COLO668 (cell line): ENCODE results near the gene EAF2.

Experiments
- DNase-seq: peaks from one replicate; lab custom pipeline; 2025; ENCODE audit not compliant: unreplicated experiment; lab: John Stamatoyannopoulos, UW

EAF2 gene

DNA sequence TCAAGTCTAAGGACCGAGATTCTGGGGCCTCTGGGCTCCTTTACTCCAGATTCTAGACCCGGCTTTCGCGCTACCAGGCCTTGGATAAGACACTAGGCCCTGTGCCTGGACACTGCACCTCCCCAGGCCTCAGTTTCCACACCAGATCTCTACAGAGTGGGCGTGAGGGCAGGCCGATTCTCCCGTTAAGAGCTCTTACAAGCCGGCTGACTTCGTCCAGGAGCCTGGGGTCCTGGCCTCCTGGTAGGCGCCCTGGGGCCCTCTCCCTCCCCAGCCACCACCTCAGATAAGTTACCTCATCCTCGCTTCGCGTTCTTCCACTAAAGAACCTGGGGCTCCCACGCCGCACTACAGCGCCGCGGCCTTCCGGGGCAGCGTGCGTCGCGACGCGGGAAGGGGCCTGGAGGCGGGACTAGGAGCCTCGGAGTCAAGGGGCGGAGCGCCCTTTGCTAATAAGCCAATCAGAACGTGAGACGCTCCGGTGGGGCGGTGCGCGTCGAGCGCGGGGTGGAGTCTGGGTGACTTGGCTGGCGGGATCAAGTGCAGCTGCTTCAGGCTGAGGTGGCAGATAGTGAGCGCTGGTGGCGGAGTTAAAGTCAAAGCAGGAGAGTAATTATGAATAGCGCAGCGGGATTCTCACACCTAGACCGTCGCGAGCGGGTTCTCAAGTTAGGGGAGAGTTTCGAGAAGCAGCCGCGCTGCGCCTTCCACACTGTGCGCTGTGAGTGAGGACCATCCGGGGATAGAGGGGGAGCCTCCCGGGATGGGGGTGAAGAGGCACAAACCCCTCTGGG, at the start of gene EAF2, which contains the start of gene IQCB1:
TSS of gene EAF2 (plus strand) at position 539 of the 794 bp plus-strand sequence. CDS start at position 616, 77 bp downstream.
TSS of gene IQCB1 (minus strand) at position 390 of the 794 bp plus-strand sequence. CDS start 6,100 bp downstream, outside the sequence.
- peak; percentile 93 for DNase-seq

DNA sequence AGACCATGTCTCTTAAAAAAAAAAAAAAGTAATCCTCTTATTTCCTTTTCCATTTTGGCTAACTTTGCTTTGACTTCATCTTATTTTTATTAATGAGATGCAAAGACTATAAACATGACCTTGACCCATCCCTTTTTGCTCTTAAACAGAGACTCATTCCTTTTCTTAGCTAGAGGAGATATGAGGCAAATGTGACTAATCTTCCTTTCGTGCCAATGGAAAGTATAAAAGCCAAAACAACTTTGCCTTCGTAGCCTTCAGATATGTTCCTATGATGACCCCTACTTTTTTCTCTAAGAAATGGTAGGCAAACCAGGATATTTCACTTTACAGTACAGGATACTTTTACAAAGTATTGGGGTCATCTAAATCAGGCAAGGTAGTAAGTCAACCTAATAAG, 48.5 kb upstream of the EAF2 start:
- no peak for DNase-seq

DNA sequence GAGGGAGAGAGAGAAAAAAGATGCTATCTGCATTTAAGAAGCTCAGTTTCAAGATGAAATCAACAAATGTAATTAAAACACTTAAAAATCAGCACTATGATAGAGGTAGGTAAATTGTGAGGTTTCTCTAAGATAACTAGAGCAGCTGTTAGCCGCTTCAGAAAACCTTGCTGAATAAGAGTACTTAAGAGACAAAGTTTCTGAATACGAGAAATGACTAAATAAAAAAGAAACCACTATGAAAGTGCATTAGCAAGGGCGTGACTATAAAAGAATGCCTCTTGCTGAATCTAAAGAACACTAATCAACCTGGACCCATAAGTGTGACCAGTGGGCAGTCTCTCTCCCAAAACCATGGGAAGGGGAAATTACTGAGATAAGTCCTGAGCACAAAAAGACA, 41.9 kb upstream of the EAF2 start:
- DNase-seq: no peak

DNA sequence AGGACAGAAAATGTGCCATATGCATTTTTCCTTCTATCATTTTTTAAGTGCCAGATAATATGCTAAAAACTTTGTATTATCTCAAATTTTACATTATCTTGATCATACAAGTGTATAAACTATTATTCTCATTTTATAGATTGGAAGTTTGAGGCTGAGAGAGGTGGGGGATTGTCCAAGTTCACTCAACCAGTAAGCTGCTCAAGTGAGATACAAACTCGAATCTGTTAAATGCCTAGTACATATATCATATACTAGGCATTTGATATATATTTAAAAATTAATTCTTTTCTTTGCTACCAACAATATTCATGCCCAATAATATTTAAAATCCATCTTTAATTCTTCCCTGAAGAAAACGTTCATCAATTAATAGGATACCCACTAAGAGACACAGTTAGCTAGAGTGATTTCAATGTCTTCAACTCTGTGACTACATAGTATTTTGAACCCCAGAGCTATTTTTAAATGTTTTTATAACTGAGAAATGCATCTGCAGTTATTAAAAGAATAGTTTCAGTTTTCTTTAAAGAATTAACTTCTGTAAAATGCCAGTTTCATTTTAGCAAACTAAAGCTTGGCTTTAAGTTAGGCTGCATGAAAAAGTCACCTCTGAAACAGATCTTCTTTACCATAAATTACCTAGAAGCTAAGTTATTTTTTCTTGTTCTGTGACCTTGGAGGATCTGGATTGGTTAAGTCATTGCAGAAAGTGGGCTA, 40.6 kb upstream of the EAF2 start:
- no peak for DNase-seq

DNA sequence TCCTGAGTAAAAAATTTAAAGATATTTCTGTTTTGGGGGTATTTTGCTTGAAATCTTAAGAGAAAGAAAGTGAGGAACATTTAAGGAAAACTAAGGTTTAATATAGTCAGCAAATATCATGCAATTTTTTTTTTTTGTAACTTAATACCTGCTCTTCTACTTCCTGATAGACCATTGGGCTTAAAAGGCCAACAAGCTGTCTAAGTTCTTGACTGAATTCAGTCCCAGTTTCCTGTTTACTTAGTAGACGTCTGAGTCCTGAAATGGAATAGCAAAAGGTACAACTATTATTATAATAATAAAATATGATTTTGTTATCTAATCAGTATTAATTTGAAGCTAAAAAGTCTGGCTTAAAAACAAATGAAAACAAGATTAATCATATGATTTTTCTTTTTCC, 38.0 kb upstream of the EAF2 start:
- DNase-seq: no peak

DNA sequence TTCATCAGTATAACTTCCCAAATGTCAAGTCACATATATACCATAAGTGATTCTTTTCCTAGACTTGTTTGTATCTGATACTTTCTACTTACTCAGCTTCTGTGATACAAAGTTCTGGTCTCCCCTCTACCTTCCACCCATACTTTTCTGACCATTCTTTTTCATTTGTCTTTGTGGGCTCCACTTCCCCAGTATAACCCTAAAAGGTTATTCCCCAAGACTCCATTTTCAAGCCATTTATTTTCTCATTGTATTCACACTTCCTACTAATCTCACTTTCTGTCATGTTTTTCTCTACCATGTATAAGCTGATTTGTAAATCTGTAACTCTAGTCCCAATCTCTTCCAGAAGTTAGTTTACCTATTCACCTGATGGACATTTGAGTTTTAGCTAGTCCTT, 34.1 kb upstream of the EAF2 start:
- DNase-seq: no peak

DNA sequence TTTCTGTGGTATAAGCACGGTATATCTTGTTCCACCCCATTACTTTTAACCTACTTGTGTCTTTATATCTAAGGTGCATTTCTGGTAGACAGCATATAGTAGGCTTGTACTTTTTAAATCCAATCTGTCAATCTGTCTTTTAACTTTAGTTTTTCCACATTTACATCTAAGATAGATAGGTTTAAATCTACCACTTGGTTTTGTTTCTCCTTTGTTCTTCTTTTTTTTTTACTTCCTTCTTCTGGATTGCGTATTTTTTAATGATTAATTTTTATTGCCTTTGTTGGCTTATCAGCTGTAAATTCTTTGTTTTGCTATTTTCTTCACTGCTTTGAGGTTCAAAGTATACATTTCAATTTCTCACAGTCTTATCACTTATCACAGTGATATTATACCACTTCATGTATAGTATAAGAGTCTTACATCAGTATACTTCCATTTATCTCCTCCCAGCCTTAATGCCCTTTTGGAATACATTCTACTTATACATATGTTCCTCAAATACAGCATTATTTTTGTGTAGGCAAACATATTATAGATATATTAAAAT, 31.2 kb upstream of the EAF2 start:
- no peak for DNase-seq

DNA sequence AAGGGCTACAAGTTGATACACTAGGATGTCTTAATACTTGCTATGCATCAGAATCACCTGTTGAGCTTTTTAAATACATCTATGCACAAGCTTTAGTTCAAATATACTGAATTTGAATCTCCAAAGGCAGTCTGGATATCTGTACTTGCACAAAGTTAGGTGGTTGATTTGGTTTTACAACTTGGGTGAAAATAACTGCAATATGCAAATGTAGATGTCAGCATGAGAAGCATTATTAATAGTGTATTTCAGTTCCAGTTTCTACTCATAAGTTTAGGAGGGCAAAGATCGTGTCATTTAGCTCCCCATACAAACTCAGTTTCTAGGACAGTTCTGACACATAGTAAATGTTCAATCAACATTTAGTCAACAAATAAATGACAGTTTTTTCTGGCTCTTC, 25.8 kb upstream of the EAF2 start:
- no peak for DNase-seq

DNA sequence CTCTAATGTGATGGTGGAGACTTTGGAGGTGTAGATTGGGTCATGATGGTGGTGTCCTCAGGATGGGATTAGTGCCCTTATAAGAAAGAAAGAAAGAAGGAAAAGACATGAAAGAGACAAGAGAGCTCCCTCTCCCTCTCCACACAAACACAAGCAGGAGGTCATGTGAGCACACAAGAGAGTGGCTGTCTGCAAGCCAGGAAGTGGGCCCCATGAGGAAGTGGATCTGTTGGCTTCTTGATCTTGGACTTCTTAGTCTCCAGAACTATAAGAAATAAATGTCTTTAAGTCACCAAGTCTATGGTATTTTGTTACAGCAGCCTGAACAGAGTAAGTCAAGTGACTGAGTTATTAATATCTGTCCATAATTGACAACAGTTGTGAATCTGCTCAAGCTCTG, 17.3 kb upstream of the EAF2 start:
- DNase-seq: no peak

DNA sequence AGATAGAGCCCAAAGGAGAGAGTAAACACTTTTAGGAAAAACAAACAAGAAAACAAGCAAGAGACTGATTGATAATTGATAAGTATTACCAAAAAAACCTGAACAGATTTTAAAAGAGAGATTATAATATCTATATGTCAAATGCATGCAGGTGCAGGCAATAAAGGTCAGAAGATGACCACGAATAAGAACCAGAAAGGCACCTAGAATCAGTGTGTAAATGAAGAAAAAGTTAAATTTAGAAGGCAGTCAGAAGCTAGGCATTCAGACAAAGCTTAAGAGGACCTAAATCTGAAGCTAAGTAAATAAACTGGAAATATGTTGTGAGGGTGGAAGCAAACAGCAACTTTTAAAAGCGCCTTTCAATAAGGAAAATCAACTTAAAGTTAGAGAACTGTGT, 16.4 kb upstream of the EAF2 start:
- no peak for DNase-seq

DNA sequence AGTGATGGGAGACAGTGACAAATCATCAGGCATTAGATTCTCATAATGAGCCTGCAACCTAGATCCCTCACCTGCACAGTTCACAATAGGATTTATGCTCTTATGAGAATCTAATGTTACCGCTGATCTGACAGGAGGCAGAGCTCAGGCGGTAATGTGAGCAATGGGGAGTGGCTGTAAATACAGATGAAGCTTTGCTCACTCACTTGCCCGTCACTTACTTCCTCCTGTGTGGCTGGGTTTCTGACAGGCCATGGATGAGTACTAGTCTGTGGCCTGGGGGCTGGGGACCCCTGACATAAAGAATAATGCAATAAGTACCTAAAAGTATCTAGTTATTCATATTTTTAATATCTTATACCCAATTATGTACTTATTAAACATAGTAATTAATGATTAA, 15.8 kb upstream of the EAF2 start:
- peak; percentile 1 for DNase-seq

DNA sequence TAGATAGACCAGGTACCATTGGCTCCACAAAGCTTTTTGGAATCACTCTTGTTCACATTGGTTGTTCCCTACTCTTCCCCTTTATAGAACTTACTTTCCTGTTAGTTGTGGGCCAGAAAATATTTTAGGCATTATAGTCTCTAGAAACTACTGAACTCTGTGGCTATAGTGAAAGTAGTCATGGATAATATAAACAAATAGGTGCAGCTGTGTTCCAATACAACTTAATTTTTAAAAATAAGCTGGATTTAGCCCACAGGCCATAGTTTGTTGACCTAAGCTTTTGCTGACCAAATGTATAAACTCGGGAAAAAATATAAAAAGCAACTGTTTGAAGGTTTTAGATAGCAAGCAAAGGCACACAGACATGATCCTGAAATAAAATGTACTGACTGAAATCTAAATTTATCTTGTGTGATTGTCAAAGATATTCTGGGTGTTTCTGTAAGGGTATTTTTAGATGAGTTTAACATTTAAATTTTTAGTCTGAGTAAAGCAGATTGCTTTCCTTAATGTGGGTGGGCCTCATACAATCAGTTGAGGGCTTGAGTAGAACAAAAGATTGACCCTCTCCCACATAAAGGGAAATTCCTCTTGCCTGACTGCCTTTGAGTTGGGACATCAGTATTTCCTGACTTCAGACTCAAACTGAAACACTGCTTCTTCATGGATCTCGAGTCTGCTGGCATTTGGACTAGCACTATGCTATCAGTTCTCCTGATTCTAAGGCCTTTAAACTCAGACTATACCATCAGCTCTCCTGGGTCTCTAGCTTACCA, 13.4 kb upstream of the EAF2 start:
- no peak for DNase-seq

DNA sequence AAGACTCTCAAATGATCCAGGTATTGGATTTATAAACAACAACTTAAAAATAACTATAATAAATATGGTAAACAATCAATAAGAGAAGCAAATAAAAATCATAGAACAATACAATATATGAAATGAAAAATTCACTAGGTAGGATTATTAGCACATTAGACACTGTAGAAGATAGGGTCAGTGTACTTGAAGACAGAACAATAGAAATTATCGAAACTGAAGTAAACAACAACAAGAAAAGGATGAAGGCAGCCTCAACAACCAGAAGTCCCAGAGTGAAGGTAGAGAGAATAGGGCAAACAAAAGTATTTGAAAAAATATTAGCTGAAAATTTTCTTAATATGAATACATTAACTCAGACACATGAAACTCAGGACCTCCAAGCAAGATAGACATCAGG, 12.0 kb upstream of the EAF2 start:
- DNase-seq: no peak

DNA sequence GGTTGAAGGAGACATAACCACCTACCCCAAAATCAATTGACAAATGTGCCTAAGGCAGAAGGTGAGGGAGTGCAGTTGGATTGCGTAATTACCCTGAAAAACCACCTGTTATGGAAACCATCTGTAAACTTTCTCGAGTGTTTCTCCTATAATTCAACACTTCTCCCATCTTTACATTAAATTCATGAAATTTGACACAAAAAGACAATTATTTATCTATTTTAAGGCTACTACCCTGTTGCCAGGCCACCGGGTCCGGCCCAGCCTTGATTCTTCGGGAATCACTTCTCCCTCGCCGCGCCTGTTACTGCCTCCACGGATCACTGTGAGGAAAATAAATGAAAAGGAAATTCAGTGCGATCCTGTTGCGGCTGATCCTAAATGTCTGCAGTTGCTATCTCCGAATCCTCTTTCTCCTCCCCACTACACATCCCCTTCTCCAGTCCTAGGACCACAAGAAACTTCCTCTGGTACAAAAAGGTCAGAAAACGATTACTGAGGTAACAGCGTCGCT, 795 bp upstream of the EAF2 start:
- peak; percentile 13 for DNase-seq

DNA sequence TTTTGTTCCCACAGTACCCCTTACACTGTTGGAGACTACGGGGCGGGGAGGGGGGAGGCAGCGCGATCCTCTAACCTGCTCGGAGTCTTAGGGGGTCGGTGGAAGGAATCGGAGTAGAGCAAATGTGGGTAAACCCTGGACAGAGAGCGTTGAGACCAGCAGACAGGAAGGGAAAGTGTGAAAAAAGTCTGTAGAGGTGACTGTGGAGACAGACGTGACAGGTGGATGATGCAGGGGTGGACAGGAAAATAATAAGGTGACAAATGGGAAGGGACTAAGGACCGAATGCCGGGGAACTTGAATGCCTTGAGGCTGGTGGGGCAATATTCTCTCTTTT, 424 bp downstream of the EAF2 start:
- DNase-seq: peak; percentile 18

DNA sequence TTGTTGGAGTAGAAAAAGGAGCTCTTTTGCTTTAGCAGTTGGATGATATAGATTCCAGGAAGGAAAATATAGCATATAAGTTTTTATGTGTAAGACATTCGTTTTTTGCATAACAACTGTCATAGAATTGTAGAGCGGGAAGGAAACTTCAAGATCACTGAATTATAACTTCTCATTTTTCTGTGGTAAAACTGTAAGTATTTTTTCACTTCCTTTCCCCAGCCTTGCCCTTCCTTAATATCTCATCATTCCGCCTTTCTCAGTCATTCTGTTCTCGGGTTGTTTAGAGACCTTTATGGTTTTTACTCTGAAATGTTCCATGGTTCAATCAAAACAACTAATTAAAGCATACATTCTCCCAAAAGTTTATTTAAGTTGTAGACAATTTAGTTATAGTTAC, 1.1 kb downstream of the EAF2 start:
- no peak for DNase-seq

DNA sequence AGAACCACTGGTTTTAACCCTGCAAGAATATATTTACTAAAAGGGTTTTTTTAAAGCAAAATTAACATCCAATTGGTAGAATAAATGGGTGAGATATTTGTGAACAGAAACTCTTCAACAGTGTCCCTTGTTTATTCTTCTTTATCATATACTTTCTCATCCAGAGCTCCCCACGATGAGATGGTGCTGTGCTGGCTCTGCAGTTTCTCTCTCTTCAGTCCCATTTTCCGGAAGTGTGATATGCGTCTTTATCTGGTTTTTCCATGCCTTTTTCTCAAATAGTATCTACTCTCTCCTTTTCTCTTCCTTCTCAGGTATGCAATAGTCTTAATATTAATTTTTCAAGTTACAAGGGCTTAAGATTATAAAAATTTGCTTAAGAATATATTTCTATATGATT, 1.5 kb downstream of the EAF2 start:
- no peak for DNase-seq

DNA sequence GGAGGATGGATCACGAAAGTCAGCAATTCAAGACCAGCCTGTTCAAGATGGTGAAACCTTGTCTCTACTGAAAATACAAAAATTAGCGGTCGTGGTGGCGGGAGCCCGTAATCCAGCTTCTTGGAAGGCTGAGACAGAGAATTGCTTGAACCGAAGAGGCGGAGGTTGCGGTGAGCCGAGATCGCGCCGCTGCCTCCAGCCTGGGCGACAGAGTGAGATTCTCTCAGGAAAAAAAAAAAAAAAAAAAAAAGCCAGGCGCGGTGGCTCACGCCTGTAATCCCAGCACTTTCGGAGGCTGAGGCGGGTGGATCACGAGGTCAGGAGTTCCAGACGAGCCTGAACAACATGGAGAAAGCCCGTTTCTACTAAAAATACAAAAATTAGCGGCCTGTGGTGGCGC, 5.0 kb downstream of the EAF2 start:
- no peak for DNase-seq

DNA sequence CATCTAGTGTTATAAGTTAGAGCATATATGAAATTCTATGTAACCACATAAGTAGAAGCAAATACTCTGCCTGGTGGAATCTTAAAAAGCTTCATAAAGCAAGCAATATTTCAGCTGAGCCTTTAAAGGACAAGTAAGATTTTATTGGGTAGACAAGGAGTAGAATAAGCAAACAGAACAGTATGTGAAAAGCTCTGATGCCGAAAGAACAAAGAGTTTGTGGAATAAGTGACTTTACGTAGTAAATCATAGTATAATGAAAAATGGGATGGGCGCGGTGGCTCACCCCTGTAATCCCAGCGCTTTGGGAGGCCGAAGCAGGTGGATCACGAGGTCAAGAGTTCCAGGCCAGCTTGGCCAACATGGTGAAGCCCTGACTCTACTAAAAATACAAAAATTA, 9.9 kb downstream of the EAF2 start:
- DNase-seq: no peak

DNA sequence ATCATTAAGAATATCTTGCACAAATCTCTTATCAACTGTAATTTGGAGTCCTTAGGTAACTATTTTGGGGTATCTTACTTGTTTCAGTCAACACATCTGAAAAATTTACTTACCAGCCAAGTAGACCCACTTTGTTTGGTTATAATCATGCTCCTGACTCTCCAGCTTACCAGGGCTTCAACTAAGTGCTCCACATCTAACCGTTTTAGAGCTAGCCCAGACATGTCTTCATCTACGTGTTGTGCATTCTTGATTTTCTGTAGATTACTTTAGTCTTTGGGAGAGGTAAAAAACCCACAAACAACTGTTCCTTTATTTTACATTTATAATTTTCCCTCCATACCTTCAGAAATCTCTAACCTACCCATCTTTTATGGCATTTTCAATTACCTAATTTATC, 17.2 kb downstream of the EAF2 start:
- no peak for DNase-seq

DNA sequence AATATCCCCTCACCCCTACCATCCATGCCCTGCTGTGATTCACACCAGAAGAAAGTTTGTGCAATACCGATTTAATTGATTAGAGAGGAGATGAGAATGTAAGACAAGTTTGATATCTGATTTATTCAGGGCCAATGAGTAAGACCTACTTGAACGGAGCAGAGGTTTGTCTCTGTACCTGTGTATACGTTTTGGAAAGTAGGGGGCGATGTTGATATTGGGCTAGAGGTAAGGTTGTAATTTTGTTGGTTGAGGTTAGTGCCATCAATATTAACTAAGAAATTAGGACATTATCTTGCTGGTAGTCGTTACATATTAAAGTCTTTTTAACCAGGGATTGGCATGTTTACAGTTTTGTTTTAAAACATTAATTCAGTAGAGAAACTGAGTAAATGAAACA, 20.5 kb downstream of the EAF2 start:
- DNase-seq: no peak
